GM13977 (cell line): Measurements from ENCODE around the gene QRFP.
A peak's percentile ranks its signal among the peaks of the same experiment; 100 is the strongest.

ENCODE experiments used
- DNase-seq: peaks from one replicate; pipeline ENCODE4 v3.0.0; 2012; ENCODE audit warnings: low spot score
- in situ Hi-C: fragments of 300-500 bp; cut with MboI; formaldehyde crosslinking; loops from one replicate; pipeline ENCODE4 v1.12.0; 2022; ENCODE audit warnings: low sequenced_read_pairs, low pct_unique_long_range_greater_than_20kb, mixed read lengths, inconsistent platforms; ENCODE audit not compliant: unreplicated experiment
- TF ChIP-seq, protein P1 (sequence below): IDR thresholded peaks from 2 replicates; pipeline ENCODE4 v1.5.1; 2012; ENCODE audit warnings: mild to moderate bottlenecking, control low read depth; ENCODE audit not compliant: insufficient read depth; ENCODE audit errors: extremely low read depth, missing control alignments

Gene QRFP

DNA sequence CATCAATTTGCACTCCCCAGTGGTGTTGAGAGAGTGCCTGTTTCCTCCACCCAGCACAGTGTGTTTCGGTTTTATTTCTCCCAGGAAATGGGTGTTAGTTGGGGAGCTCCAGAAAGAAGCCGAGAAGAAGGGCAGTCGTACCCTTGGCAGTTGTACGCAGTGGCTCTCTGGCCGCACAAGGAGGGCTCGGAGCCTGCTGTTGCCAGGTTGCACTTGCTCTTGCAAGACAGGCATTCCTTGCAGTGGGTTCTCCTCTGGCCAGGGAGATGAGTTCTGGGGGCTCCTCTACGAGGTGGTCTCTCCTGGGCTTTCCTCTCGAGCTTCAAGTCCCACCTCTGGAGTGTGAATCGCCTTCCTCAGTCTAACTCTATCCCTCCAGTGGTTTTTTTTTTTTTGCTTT is 29.1 kb downstream of the QRFP start:
- no peak for DNase-seq
- TF ChIP-seq, protein P1, sequence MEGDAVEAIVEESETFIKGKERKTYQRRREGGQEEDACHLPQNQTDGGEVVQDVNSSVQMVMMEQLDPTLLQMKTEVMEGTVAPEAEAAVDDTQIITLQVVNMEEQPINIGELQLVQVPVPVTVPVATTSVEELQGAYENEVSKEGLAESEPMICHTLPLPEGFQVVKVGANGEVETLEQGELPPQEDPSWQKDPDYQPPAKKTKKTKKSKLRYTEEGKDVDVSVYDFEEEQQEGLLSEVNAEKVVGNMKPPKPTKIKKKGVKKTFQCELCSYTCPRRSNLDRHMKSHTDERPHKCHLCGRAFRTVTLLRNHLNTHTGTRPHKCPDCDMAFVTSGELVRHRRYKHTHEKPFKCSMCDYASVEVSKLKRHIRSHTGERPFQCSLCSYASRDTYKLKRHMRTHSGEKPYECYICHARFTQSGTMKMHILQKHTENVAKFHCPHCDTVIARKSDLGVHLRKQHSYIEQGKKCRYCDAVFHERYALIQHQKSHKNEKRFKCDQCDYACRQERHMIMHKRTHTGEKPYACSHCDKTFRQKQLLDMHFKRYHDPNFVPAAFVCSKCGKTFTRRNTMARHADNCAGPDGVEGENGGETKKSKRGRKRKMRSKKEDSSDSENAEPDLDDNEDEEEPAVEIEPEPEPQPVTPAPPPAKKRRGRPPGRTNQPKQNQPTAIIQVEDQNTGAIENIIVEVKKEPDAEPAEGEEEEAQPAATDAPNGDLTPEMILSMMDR: no peak
- in situ Hi-C loops: loop anchor here (10.0 kb wide), 1 partner anchor 93 kb away; no protein-coding TSS in a partner anchor

- in situ Hi-C loops: loop anchor here (10.0 kb wide), 1 partner anchor 92 kb away; no protein-coding TSS in a partner anchor
- DNase-seq: peak; percentile 45
- TF ChIP-seq, protein P1: peak; percentile 74
Observed at GRCh38 chr9:130866474-130866965, 30.1 kb downstream of the QRFP start.

GRCh38 chr9:130865921-130866320 is 30.7 kb downstream of the QRFP start:
- TF ChIP-seq, protein P1: no peak
- no peak for DNase-seq
- in situ Hi-C loops: loop anchor here (10.0 kb wide), 1 partner anchor 91 kb away; no protein-coding TSS in a partner anchor

- no peak for DNase-seq
- TF ChIP-seq, protein P1: no peak
- in situ Hi-C loops: loop anchor here (10.0 kb wide), 1 partner anchor 90 kb away; no protein-coding TSS in a partner anchor
Observed at GRCh38 chr9:130864541-130864940, 32.1 kb downstream of the QRFP start.

DNA sequence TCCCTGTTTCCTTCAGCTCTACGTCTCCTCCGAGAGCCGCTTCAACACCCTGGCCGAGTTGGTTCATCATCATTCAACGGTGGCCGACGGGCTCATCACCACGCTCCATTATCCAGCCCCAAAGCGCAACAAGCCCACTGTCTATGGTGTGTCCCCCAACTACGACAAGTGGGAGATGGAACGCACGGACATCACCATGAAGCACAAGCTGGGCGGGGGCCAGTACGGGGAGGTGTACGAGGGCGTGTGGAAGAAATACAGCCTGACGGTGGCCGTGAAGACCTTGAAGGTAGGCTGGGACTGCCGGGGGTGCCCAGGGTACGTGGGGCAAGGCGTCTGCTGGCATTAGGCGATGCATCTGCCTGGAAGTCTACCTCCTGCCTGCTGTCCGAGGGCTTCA is 33.9 kb downstream of the QRFP start:
- TF ChIP-seq, protein P1: no peak
- in situ Hi-C loops: loop anchor here (10.0 kb wide), 1 partner anchor 88 kb away; no protein-coding TSS in a partner anchor

DNA sequence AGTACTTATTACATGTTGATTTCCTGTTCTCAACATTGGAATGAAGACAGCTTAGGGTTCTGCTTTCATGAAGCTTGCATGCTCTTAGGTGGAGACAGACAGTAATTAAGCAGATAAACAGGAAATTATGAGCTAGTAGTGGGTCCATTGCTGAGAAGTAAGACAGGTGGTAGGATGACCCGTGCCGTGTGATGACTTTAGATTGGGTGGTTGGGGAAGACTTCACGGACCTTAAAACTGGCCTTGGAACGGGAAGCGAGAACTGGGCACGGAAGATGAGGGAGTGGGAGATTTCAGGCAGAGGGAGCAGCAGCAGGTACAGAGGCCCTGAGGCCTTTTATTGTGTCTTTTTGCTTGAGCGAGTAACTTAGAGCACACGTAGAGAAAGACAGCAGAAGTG is 34.4 kb downstream of the QRFP start:
- DNase-seq: no peak
- in situ Hi-C loops: loop anchor here (10.0 kb wide), 1 partner anchor 87 kb away; no protein-coding TSS in a partner anchor
- TF ChIP-seq, protein P1: no peak

More for the DNA sequence above, 33.9 kb downstream of the QRFP start:
- DNase-seq: no peak
